GM18907 (cell line): Measurements from ENCODE around the gene OASL.
A peak's percentile ranks its signal among the peaks of the same experiment; 100 is the strongest.
"Not testable (repeated sequence)": the region's sequence is repeated elsewhere in the genome, so short reads cannot be mapped to it uniquely, and the experiment has no call there.

ENCODE experiments used
- ATAC-seq: cut with Tn5 transposase; IDR thresholded peaks from one replicate; pipeline ENCODE4 v1.9.1; 2021; ENCODE audit warnings: mild to moderate bottlenecking, moderate library complexity; ENCODE audit not compliant: unreplicated experiment

The OASL gene, protein sequence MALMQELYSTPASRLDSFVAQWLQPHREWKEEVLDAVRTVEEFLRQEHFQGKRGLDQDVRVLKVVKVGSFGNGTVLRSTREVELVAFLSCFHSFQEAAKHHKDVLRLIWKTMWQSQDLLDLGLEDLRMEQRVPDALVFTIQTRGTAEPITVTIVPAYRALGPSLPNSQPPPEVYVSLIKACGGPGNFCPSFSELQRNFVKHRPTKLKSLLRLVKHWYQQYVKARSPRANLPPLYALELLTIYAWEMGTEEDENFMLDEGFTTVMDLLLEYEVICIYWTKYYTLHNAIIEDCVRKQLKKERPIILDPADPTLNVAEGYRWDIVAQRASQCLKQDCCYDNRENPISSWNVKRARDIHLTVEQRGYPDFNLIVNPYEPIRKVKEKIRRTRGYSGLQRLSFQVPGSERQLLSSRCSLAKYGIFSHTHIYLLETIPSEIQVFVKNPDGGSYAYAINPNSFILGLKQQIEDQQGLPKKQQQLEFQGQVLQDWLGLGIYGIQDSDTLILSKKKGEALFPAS

DNA sequence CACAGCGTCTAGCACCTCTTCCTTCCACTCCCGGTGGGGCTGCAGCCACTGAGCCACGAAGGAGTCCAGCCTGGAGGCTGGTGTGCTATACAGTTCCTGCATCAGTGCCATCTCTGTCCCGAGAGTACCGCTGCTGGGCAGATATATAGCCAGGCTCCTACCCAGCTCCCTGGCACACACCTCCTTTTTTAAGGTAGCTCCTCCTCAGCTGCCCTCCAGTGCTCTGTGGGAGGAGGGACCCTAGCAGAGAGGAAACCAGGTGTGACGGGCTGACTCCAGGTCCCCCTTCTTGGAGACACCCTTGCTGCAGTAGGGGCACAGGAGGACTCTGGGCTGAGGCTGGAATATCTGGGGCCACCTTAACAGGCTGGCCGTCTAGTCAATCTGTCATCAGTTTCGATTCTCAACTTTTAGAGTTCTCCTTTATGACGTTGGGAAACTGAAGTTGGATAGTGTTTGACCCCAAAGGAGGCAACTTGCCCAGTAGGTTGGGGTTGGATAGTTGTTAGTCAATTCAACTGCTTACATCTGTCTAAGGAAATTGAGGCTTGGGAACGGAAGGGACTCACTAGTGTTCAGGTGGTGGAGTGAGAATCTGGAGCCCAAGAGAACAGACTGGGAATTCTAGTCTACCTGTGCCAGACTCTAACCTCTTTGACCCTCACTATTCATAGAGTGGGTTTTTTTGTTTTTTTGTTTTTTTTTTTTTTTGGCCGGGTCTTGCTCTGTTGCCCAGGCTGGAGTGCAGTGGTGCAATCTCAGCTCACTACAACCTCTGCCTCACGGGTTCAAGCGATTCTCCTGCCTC lies at the start of gene OASL:
Gene OASL, minus strand, starts transcription at position 386 of the 808 bp plus-strand sequence. Its CDS starts 275 bp downstream, at position 111.
- ATAC-seq = peak; percentile 85

DNA sequence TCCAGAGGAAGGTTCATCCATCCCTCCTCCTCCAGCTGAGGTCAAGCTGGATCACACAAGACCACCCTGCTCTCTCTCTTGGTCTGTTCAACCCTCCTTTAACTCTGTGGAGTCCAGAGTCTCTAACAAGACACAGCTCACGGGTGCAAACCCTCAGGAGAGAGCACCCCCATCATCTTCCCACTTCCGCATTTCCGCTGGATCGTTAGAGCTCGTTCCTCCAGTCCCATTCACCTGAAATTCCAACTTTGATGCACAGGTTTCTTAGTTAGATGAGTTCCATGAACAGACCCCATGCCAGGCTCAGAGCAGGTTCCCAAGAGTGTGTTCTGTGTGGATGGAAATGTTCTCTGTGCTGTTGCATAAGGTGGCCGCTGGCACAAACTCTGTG lies 49.1 kb upstream of the OASL start:
- no peak for ATAC-seq

DNA sequence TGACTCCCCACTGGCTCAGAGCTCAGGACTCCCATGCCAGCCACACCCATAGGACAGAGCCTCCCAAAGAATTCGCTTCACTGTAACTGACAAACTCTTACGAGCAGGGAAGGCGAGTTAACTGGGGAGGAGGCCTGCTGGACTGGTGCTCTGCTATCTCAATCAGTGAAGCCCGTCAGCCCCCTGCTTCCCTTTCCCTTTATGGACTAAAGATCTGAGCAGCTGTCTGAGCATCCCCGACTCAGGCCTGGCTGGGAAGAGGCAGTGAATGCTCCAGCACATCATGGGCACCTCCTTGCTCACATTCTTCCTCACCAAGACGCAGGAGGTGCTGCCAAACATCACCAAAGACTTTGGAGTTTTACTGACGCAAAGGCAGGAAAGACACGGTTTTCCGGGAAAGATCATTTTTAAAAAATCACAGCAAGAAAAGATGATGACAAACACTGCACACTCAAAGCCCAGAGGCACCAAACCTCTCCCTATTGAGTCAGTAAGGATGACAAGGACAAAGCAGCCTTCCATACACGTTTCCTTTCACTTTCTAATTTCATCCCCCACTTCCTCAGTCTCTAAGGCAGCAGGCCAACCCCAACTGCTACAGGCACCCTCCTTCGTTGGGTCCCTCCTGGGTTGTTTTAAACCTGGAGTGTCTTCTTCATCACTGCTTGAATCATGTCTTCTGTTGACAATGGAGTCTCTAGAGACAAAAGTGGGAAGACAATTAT lies 48.6 kb upstream of the OASL start:
- ATAC-seq = no peak

DNA sequence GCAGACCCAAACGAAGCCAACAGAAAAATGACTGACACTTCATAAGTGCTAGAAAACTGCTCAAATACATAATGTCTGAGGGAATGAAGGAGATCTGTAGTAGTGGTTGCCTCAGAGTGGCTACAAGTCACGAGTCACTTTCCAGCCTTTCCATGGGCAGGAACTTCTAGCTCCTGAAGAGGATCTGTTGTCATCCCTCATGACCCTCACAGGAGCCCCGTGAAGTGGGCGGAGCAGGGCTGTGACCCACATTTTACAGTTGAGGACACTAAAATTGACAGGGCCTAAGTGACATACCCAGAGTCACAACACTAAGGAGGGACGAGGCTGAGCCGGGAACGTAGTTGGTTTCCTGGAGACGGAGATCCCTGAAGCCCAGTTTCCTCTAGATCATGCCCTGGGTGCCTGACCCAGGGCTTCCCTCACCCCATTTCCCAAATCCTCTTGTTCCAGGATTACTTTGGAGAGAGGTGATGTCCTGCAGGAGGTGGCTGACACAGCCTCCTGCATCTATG lies 47.8 kb upstream of the OASL start:
- no peak for ATAC-seq

DNA sequence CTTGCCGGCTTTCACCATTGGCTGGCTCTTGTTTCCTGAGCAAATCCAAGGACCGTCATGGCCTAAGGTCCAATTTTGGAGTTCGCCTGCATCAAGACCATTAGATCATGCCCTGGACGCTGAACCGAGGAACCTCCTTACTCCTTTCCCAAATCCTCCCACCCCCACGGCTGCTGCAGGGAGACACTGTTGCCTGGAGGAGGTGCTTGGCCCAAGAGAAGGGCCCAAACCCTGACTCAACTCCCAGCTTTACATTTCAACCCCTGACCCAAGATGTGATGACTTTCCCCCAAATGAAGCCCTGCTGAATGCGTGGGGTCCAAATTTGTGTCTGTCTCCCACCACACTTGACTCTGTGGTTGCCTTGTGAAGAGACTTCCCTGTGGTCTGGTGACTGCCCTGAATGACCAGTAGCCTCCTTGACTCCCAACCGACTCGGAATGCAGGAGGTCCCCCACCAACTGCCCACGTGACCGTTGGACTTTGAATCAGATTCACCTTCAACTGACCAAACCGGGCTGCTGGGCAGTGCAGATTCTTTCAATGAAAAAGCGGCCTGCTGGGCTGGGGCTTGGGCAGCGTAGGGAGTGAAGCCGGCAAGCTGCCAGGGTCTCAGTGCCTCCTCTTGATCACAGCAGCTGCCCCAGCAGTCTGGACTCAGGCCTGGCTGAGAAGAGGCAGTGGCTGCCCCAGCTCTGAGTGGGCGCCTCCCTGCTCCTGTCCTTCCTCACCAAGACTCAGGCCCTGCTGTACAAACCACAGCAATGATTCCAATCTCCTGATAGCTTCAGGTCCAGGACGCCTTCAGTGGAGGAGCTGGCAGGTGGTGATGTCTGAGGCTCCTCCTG lies 46.7 kb upstream of the OASL start:
- ATAC-seq = no peak

- ATAC-seq = no peak
Observed at GRCh38 chr12:121085069-121085468, 46.0 kb upstream of the OASL start.

GRCh38 chr12:121084229-121084628 lies 45.2 kb upstream of the OASL start:
- ATAC-seq = no peak

- no peak for ATAC-seq
Observed at GRCh38 chr12:121080909-121081308, 41.9 kb upstream of the OASL start.

GRCh38 chr12:121079736-121080272 lies 40.8 kb upstream of the OASL start:
- ATAC-seq = no peak

GRCh38 chr12:121077440-121077839 lies 38.4 kb upstream of the OASL start:
- ATAC-seq = not testable (repeated sequence)

DNA sequence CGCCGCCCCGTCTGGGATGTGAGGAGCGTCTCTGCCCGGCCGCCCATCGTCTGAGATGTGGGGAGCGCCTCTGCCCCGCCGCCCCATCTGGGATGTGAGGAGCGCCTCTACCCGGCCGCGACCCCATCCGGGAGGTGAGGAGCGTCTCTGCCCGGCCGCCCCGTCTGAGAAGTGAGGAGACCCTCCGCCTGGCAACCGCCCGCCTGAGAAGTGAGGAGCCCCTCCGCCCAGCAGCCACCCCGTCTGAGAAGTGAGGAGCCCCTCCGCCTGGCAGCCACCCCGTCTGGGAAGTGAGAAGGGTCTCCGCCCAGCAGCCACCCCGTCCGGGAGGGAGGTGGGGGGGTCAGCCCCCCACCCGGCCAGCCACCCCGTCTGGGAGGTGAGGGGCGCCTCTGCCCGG lies 36.9 kb upstream of the OASL start:
- not testable (repeated sequence) for ATAC-seq

DNA sequence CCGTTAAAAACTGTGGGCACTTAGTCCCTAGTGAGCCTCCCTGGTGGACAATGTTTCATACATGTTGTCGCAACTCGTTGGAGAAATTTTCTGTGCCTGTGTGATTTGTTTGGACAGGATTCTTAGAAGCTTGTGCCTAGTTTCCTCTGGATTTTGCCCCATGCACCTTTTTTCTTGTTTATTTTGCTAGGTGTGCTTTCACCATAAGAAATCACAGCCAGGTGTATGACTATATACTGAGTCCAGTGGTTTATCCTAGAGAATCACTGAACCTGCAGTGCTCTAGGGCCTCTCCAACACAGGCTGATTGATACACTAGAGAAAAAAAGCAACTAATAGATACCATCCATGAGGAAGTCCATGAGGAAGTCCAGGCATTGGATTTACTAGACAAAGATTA lies 33.1 kb upstream of the OASL start:
- ATAC-seq = no peak

- no peak for ATAC-seq
Observed at GRCh38 chr12:121069206-121069605, 30.2 kb upstream of the OASL start.

DNA sequence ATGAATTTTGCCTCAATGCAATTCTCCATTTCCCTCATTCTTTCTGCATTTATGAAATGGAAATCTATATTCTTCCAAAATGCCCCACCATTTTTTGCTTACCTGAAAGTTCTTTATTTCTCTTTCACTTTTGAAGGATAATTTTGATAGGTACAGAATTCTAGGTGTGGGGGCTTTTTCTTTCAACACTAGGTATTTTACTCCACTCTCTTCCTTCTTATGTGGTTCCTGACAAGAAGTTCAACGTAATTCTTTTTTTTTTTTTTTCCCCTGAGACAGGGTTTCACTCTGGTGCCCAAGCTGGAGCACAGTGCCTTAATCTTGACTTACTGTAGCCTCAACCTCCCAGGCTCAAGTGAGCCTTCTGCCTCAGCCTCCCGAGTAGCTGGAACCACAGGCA lies 26.3 kb upstream of the OASL start:
- no peak for ATAC-seq

DNA sequence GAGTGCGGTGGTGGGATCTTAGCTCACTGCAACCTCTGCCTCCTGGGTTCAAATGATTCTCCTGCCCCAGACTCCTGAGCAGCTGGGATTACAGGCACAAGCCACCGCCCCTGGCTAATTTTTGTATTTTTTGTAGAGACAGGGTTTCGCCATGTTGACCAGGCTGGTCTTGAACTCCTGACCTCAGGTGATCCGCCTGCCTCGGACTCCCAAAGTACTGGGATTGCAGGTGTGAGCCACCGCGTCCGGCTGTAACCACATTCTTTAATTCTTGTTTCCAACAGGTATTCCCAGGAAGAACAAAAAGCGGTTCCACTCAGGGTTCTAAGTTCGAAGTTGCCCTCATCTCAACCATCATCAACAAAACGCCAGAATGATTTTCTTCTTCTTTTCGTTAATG lies 25.5 kb upstream of the OASL start:
- ATAC-seq = not testable (repeated sequence)

DNA sequence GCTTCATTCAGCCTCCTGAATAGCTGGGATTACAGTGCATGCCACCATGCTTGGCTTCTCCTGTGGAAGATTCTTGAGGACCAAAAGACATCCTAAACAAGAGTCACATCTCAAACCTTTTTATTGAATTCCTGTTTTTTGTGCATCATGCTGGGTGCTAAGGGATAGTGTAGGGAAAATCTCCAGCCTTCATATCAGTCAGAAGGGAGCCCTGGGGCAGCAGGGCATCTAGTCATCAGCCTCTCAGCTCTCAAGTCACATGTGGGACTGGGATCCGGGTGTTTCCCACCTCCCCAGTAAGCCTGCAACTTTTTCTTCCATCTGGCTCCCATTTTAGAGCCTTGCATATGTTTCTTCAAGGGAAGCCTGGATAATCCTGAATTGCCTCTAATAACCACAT lies 25.1 kb upstream of the OASL start:
- ATAC-seq = no peak

DNA sequence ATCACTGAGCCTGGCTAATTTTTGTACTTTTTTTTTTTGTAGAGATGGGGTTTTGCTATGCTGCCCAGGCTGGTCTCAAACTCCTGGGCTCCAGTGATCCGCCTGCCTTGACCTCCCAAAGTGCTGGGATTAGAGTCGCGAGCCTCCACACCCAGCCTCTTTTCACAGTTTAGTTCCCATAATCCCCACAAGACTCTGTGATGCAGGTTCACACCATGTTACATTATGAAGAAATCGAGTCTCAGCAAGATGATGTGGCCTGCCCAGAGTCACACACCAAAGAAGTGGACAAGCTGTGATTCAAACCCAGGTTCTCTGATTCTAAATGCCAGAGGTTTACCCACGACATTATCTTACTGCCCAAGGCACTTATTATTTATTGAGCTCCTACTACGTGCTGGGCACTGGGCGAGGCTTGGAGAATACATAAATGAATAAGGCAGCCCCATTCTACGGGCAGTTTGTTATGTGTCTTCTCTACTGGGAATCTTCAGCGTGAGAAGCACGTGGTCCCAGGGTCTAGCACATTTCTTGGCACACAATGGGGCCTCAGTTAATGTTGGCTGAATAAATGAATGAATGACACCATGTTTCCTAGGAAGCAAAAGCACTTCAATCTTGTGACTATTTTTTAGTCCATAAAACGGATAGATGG lies 23.5 kb upstream of the OASL start:
- no peak for ATAC-seq

GRCh38 chr12:121061831-121062230 lies 22.8 kb upstream of the OASL start:
- ATAC-seq = no peak
